IPS-15b (cell line): ENCODE data around the gene TM9SF3.
"Not testable (repeated sequence)": the region's sequence is repeated elsewhere in the genome, so short reads cannot be mapped to it uniquely, and the experiment has no call there.

Experiments
- H3K27me3 ChIP-seq: one replicate; pipeline ENCODE4 v1.6.1; 2013; ENCODE audit warnings: low read length; ENCODE audit not compliant: control insufficient read depth, insufficient read depth
- H3K36me3 ChIP-seq: one replicate; pipeline ENCODE4 v1.6.1; 2013; ENCODE audit warnings: low read length; ENCODE audit not compliant: control insufficient read depth, insufficient read depth
- H3K4me1 ChIP-seq: one replicate; pipeline ENCODE4 v1.6.1; 2013; ENCODE audit warnings: mild to moderate bottlenecking, low read length; ENCODE audit not compliant: control insufficient read depth, insufficient read depth
- H3K4me3 ChIP-seq: one replicate; pipeline ENCODE4 v1.5.1; 2013; ENCODE audit warnings: low read depth, low read length
- H3K9ac ChIP-seq: one replicate; pipeline ENCODE4 v1.6.1; 2013; ENCODE audit warnings: low read depth, mild to moderate bottlenecking, low read length
- H3K9me3 ChIP-seq: one replicate; pipeline ENCODE4 v1.6.1; 2013; ENCODE audit warnings: mild to moderate bottlenecking, low read length; ENCODE audit not compliant: control insufficient read depth, insufficient read depth

Gene TM9SF3

GRCh38 chr10:96577069-96577468 lies 9.7 kb downstream of the TM9SF3 start:
- H3K9me3 ChIP-seq: no peaks in the 10 kb centered on the region
- no peaks in the 10 kb centered on the region for H3K36me3 ChIP-seq
- H3K4me3 ChIP-seq: no peak overlapping the region
- H3K9ac ChIP-seq: no peak overlapping the region
- H3K27me3 ChIP-seq: no peaks in the 10 kb centered on the region
- H3K4me1 ChIP-seq: peaks cover 2% of the 10 kb centered on the region

GRCh38 chr10:96576277-96576980 lies 10.4 kb downstream of the TM9SF3 start:
- H3K9ac ChIP-seq: no peak overlapping the region
- no peaks in the 10 kb centered on the region for H3K36me3 ChIP-seq
- H3K4me1 ChIP-seq: peaks cover 7% of the 10 kb centered on the region
- no peaks in the 10 kb centered on the region for H3K27me3 ChIP-seq
- no peaks in the 10 kb centered on the region for H3K9me3 ChIP-seq
- no peak overlapping the region for H3K4me3 ChIP-seq

- not testable (repeated sequence) for H3K9ac ChIP-seq, H3K4me3 ChIP-seq, H3K36me3 ChIP-seq, H3K27me3 ChIP-seq, H3K9me3 ChIP-seq
- H3K4me1 ChIP-seq: peaks cover 12% of the 10 kb centered on the region
Observed at GRCh38 chr10:96574564-96574963, 12.2 kb downstream of the TM9SF3 start.

GRCh38 chr10:96573036-96573435 lies 13.8 kb downstream of the TM9SF3 start:
- peaks cover 12% of the 10 kb centered on the region for H3K4me1 ChIP-seq

GRCh38 chr10:96570983-96571964 lies 15.5 kb downstream of the TM9SF3 start:
- H3K27me3 ChIP-seq: no peaks in the 10 kb centered on the region
- H3K9me3 ChIP-seq: no peaks in the 10 kb centered on the region
- no peaks in the 10 kb centered on the region for H3K36me3 ChIP-seq
- H3K4me1 ChIP-seq: peaks cover 12% of the 10 kb centered on the region
- no peak overlapping the region for H3K9ac ChIP-seq
- H3K4me3 ChIP-seq: no peak overlapping the region

More at GRCh38 chr10:96573036-96573435, 13.8 kb downstream of the TM9SF3 start:
- H3K9me3 ChIP-seq: no peaks in the 10 kb centered on the region
- H3K9ac ChIP-seq: no peak overlapping the region
- no peaks in the 10 kb centered on the region for H3K27me3 ChIP-seq
- H3K36me3 ChIP-seq: no peaks in the 10 kb centered on the region
- H3K4me3 ChIP-seq: no peak overlapping the region

GRCh38 chr10:96570511-96570910 lies 16.3 kb downstream of the TM9SF3 start:
- no peaks in the 10 kb centered on the region for H3K36me3 ChIP-seq
- no peak overlapping the region for H3K9ac ChIP-seq

GRCh38 chr10:96568402-96568801 lies 18.4 kb downstream of the TM9SF3 start:
- H3K4me3 ChIP-seq: no peak overlapping the region
- H3K9me3 ChIP-seq: no peaks in the 10 kb centered on the region
- no peaks in the 10 kb centered on the region for H3K36me3 ChIP-seq
- H3K27me3 ChIP-seq: no peaks in the 10 kb centered on the region
- peaks cover 12% of the 10 kb centered on the region for H3K4me1 ChIP-seq
- no peak overlapping the region for H3K9ac ChIP-seq

More at GRCh38 chr10:96570511-96570910, 16.3 kb downstream of the TM9SF3 start:
- Histone ChIP-seq H3K4me3 (no peak overlapping the region), H3K27me3 (no peaks in the 10 kb centered on the region), H3K4me1 (peaks cover 12% of the 10 kb centered on the region), H3K9me3 (no peaks in the 10 kb centered on the region)

GRCh38 chr10:96565774-96566173 lies 21.0 kb downstream of the TM9SF3 start:
- H3K4me1 ChIP-seq: no peaks in the 10 kb centered on the region
- H3K36me3 ChIP-seq: no peaks in the 10 kb centered on the region
- no peaks in the 10 kb centered on the region for H3K27me3 ChIP-seq
- no peak overlapping the region for H3K4me3 ChIP-seq
- H3K9me3 ChIP-seq: no peaks in the 10 kb centered on the region
- H3K9ac ChIP-seq: no peak overlapping the region

GRCh38 chr10:96560966-96561887 lies 25.6 kb downstream of the TM9SF3 start:
- no peak overlapping the region for H3K4me3 ChIP-seq
- H3K4me1 ChIP-seq: no peaks in the 10 kb centered on the region
- H3K9ac ChIP-seq: no peak overlapping the region
- no peaks in the 10 kb centered on the region for H3K36me3 ChIP-seq
- no peaks in the 10 kb centered on the region for H3K27me3 ChIP-seq
- no peaks in the 10 kb centered on the region for H3K9me3 ChIP-seq

GRCh38 chr10:96560489-96560888 lies 26.3 kb downstream of the TM9SF3 start:
- Histone ChIP-seq H3K36me3 (no peaks in the 10 kb centered on the region), H3K4me3 (no peak overlapping the region), H3K27me3 (no peaks in the 10 kb centered on the region), H3K9me3 (no peaks in the 10 kb centered on the region), H3K4me1 (no peaks in the 10 kb centered on the region), H3K9ac (no peak overlapping the region)

- no peaks in the 10 kb centered on the region for H3K36me3 ChIP-seq
- H3K27me3 ChIP-seq: no peaks in the 10 kb centered on the region
- no peak overlapping the region for H3K9ac ChIP-seq
- H3K9me3 ChIP-seq: no peaks in the 10 kb centered on the region
- no peak overlapping the region for H3K4me3 ChIP-seq
- H3K4me1 ChIP-seq: no peaks in the 10 kb centered on the region
Observed at GRCh38 chr10:96556003-96556402, 30.8 kb downstream of the TM9SF3 start.
